ENCODE results near the gene WFDC10A.
"Not testable (repeated sequence)": the region's sequence is repeated elsewhere in the genome, so short reads cannot be mapped to it uniquely, and the experiment has no call there.

Gene WFDC10A

DNA sequence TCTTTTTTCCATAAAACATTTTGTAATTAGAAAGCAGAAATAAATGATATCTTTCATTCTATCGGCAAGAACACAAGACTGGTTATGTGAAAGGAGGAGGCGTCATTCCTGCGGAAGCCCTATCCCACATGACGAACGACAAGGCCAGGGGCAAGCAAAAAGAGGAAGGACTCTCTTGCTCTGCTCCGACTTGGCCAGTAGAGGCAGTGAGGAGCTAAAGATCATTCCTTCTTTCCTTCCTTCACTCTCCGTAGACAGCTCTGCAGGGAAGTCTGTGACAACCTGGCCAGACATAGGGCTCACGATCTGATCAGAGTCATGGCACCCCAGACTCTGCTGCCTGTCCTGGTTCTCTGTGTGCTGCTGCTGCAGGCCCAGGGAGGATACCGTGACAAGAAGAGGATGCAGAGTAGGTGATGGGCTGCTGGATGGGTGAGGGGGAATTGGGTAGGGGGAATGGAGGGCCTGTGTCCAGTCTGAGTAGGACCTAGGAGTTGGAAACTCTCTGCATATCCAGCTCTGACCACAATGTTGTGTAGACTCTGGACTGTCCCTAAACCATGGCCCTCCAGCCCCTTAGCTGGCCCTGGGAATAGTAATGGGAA, at the start of gene WFDC10A:
Gene WFDC10A (plus strand): TSS at position 244 of the 605 bp plus-strand sequence. CDS start 75 bp downstream, at position 319.
- DNase-seq = no peak

DNA sequence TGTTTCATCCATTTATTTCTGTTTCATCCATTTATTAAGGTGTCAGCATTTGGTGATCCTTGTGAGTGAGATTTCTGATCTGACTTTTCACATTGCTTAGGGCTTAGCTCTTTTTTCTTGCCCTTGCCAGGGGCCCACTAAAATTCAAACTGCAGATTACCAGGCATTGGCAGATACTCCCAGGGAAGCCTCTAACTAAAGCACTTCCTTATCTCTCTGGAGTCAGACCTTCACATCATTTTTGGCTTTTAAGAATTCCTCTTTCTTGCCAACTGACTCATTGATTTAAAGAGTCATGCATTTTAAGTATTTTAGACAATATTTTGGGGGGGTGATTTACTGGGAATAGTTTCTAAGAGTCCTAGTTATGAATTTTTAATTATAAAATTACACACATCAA, 47.8 kb upstream of the WFDC10A start:
- no peak for DNase-seq

GRCh38 chr20:45583502-45583901, 46.0 kb upstream of the WFDC10A start:
- no peak for DNase-seq

GRCh38 chr20:45584294-45584693, 45.2 kb upstream of the WFDC10A start:
- not testable (repeated sequence) for DNase-seq

- not testable (repeated sequence) for DNase-seq
Measured at GRCh38 chr20:45585986-45586385, 43.6 kb upstream of the WFDC10A start.

DNA sequence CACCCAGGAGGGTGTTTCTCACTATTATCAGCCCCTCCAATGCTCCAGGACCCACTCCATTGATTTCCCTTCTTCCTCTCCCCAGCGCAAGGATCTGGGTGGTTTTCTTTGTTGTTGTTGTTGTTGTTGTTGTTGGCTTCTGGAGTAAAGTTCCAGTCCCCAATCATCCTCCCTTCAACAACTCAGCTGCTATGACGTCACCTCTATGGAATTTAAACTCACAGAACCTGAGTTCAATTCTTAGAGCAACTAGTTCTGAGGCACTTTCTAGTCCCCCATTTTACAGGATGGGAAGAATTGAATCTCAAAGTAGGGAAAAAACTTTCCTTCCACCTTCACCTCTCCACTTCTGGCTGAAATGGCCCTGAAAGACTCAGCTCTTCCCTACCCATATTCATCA, 40.7 kb upstream of the WFDC10A start:
- no peak for DNase-seq

DNA sequence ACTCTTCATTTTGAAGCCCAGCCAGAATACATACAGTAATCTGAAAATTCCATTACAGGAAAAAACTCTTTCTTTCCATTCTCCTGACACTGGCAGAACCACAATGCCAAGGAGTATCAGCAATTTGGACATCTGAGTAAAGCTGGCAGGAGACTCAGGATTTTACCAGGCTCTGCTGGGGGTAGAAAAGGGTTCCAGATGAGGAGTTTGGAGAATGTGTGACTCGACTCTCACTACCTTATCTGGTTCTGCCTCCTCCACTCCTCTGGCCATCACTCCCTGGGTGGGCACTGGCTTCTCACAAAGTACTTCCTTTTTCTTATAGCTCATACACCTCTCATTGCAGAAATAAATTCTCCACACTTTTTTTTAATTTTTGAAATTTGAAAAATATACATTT, 39.8 kb upstream of the WFDC10A start:
- no peak for DNase-seq

GRCh38 chr20:45592574-45593189, 36.9 kb upstream of the WFDC10A start:
- DNase-seq = no peak

DNA sequence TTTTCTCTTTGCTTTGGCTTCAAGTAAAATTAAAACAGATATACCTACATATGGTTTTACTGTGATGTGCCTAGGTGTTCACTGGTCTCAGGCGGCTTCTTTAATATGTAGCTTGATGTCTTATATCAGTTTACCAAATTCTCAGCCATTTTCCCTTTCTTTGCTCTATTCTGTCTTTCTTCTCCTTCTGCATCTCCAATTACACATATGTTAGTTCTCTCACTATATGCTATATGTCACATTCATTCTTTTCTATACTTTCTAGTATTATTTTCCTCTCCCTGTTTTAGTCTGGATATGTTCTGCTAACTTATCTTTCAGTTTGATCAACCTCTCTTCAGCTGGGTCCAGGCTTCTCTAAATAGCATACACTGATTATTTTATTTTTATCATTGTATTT, 36.0 kb upstream of the WFDC10A start:
- DNase-seq = no peak

GRCh38 chr20:45595235-45595634, 34.3 kb upstream of the WFDC10A start:
- no peak for DNase-seq

- DNase-seq = no peak
Measured at GRCh38 chr20:45607810-45608209, 21.7 kb upstream of the WFDC10A start.

DNA sequence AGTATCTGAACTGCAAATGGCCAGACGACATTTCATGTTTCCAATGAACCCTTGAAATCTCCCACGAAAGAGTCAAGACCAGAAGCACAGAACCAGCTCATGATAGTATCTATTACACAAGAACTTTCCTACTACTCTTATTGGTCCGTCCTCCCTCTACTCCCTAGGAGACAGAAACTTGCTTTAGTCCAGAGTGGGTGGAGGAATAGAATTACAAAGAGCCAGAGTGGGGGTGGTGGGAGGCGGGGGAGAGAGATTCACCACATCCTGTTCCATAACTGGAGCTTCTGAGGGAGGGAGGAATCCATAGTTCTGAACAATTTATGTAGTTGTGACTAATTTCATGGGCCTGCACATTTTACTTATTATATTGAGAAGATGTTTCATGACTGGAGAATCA, 18.5 kb upstream of the WFDC10A start:
- DNase-seq = no peak

DNA sequence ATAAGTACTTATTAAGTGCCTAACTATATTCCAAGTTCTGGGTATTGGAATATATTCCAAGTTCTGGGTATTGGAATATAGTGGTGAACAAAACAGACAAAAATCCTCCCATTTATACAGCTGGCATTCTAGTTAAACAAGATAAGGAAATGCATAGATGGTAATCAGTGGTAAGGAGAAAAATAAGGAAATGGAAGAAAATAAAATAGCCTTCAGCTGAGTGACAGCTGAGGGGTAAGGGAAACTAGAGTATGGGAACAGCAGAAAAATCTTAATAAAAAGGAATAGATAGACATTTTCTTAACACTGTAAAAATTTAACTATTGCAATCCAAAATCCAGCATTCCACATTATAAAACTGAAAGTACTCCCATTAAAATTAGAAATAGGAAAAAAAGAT, 17.2 kb upstream of the WFDC10A start:
- DNase-seq = no peak

DNA sequence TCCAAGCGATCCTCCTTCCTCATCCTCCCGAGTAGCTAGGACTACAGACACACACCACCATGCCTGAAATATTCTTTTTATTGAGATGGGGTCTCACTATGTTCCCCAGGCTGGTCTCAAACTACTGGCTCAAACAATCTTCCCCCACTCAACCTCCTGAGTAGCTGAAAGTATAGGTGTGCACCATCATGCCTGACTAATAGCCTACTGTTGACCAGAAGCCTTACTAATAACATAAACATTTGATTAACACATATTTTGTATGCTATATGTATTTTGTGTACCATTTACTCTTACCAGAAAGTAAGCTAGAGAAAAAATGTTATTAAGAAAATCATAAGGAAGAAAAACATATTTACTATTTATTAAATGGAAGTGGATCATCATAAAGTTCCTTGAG, 11.9 kb upstream of the WFDC10A start:
- no peak for DNase-seq

DNA sequence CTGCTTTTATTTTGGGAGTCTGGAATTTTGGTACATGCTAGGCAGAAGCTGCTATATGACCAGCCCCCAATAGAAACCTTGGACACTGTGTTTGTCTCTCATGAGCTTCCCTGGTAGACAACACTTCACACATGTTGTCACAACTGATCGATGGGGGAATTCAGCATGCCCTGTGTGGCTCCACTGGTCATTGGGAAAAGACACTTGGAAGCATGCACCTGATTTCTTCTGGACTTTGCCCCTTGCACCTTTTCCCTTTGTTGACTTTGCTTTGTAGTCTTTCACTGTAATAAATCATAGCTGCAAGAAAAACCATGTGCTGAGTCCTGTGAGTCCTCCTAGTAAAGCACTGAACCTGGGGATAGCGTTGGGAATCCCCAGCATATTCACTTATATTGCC, 7.9 kb upstream of the WFDC10A start:
- no peak for DNase-seq

DNA sequence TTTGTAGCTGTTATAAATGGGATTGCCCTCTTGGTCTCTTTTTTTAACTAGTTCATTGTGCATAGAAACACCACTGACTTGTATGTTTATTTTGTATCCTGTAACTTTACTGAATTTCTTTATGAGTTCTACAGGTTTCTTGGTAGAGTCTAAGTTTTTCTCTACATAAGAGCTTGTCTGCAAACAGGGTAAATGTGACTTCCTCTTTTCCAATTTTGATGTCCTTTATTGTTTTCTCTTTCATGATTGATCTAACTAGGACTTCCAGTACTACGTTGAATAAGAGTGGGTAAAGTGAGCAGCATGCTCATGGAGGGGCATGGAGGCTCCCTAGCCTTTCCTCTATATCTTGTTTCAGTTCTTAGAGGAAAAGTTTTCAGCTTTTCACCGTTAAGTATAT, 3.0 kb upstream of the WFDC10A start:
- DNase-seq = no peak

- no peak for DNase-seq
Measured at GRCh38 chr20:45630371-45630770, 832 bp downstream of the WFDC10A start.

DNA sequence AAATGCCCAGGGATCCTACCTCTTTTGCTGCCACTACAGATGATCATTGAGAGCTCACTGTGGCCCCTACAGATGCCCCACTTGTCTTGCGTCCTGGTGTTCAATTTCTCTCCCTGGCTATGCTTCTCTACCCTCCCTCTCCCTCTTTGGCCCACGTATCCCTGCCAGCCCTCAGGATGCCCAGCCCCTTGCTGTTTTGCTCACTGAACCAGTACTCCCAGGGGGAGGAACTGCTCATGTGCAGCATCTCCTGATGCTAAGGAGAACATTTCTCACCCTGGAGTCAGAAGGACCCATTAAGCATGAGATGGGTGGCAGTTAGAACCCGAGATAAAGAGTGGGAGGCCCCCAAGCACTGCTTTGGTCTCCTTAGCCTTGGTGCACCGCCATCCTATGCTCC, 1.6 kb downstream of the WFDC10A start, which contains the start of gene WFDC9:
Gene WFDC9 (minus strand): TSS at position 101 of the 400 bp plus-strand sequence. CDS start 21,103 bp downstream, outside the sequence.
- DNase-seq = no peak

GRCh38 chr20:45636513-45636912, 7.0 kb downstream of the WFDC10A start:
- DNase-seq = no peak

DNA sequence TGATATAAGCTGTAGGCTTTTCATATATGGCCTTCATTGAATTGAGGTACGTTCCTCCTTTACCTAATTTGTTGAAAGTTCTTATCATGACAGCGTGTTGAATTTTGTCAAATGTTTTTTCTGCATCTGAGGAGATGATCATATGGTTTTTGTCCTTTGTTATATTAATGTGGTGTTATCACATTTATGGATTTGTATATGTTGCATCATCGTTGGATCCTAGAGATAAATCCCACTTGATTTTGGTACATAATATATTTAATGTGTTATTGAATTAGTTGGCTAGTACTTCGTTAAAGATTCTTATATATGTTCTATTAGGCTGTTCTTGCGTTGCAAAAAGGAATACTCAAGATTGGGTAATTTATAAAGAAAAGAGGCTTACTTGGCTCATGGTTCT, 10.1 kb downstream of the WFDC10A start:
- no peak for DNase-seq

- not testable (repeated sequence) for DNase-seq
Measured at GRCh38 chr20:45641076-45641475, 11.5 kb downstream of the WFDC10A start.

DNA sequence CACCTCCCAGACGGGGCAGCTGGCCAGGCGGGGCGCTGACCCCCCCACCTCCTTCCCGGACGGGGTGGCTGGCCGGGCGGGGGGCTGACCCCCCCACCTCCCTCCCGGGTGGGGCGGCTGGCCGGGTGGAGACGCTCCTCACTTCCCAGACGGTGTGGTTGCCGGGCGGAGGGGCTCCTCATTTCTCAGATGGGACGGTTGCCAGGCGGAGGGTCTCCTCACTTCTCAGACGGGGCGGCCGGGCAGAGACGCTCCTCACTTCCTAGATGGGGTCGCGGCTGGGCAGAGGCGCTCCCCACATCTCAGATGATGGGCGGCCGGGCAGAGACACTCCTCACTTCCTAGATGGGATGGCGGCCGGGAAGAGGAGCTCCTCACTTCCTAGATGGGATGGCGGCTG, 16.3 kb downstream of the WFDC10A start:
- DNase-seq = not testable (repeated sequence)

DNA sequence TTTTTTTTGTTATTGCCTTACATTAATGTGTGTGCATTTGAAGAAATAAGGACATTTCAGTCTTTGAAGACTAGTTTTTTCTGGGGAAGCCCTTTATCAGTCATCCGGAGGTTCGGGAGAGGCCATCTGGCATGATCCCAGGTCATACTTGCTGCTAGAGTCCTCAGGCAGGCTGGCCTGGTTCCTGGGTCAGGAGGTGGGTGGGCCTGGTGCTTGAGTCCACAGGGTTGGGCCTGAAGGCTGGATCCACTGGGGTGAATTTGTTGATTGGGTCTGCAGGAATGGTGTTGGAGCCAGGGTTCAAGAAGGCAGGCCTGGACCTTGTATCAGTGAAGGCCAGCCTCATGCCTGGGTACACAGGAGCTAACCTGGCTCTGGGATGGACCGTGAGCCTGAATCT, 17.3 kb downstream of the WFDC10A start:
- no peak for DNase-seq

GRCh38 chr20:45647441-45648050, 18.0 kb downstream of the WFDC10A start:
- DNase-seq = no peak
